ENCODE measurements around the gene DROSHA. TPM values are rescaled to one million over a fixed set of nuclear protein-coding genes. Genes with fewer than 3 reads are reported as not detected.

The DROSHA gene
- total and polyA plus RNA-seq, 2 of the 8 experiments (the other 6 are each of a cell fraction or from before 2014, with no cell fraction given) = 65.9 to 122 TPM

DNA sequence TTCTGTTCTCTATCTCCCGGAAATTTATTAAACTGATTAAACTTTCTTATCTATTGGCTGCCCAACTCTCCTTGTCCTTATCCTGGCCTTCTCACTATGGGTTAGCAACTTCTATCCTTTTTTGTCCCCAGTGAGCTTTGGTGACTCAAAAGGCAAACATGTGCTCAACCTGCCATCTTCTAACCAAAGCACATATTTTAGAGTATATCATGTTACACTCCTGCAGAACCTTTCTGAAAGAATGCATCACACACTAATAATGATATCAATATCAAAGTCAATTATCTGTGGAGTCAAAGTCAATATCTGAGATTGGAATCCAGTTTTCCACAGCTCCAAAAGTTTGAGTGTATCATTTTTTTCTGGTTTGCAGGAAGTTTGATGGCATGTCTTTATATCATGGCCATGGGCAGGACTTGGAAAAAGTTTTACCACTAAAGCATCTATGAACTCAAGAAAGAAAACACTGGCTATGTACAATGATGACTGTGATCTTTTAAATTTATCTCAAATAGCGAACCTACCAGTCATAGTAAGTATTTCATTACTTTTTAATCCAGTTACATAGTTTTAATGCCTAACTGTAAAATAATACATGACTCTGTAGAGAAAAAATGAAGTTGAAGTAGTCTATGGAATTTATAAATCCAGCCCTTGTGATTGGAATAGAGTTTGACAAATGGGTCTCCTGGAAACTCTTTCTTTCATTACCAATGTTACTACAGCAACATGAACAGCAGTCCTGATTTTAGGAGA lies 166.8 kb downstream of the DROSHA start:
- Histone ChIP-seq H3K27ac (ENCODE audit: low read depth, low read length) (no peak overlapping the region), H3K4me3 (ENCODE audit: extremely low read depth in 1 of 4, insufficient read depth in 2 of 4, low read depth in 3 of 4, low read length in 4 of 4) (no peak overlapping the region), H2AK5ac (ENCODE audit: low read depth, low read length) (no peak overlapping the region), H4K8ac (ENCODE audit: extremely low read depth, insufficient read depth, low read length) (no peak overlapping the region), H3K36me3 (ENCODE audit: control insufficient read depth in 2 of 4, insufficient read depth in 4 of 4, low read length in 3 of 4) (no peaks in the 10 kb centered on the region), H4K5ac (ENCODE audit: insufficient read length, low read depth, low read length) (no peak overlapping the region), H3K18ac (ENCODE audit: extremely low read depth, low read length) (no peak overlapping the region), H2BK12ac (ENCODE audit: low read depth, low read length) (no peak overlapping the region), H2BK5ac (ENCODE audit: low read depth, low read length) (no peak overlapping the region), H3K23me2 (ENCODE audit: low read depth, low read length) (peaks cover 5% of the 10 kb centered on the region; the same call in 1 of the 2 replicates), H3K4me2 (ENCODE audit: insufficient read depth in 1 of 2, low read depth in 2 of 2, low read length in 2 of 2) (no peak overlapping the region), H3K23ac (ENCODE audit: insufficient read length) (no peak overlapping the region), H2AFZ (ENCODE audit: low read length) (no peak overlapping the region), H3K9me3 (ENCODE audit: insufficient read depth in 2 of 2, low read depth in 1 of 2, low read length in 1 of 2) (no peaks in the 10 kb centered on the region), H3K27me3 (replicated peaks in 1 of 4; ENCODE audit: control insufficient read depth in 3 of 4, extremely low read depth in 1 of 4, insufficient read depth in 3 of 4, low read length in 3 of 4) (no peaks in the 10 kb centered on the region), H3K4ac (replicated peaks; ENCODE audit: insufficient read length, low read depth, low read length) (no peak overlapping the region), H2BK120ac (replicated peaks; ENCODE audit: low read depth, low read length) (no peak overlapping the region), H2BK20ac (ENCODE audit: low read length) (no peak overlapping the region; the same call in 1 of the 2 replicates), H4K20me1 (replicated peaks in 1 of 2; ENCODE audit: control insufficient read depth in 1 of 2, insufficient read depth in 2 of 2, low read length in 2 of 2) (no peaks in the 10 kb centered on the region), H3K4me1 (replicated peaks in 1 of 4; ENCODE audit: control insufficient read depth in 3 of 4, insufficient read depth in 4 of 4, low read length in 3 of 4) (peaks cover 0 to 8% (median 2%) of the 10 kb centered on the region in 4 experiments; a peak in 2 of 7 replicates), H3K9ac (replicated peaks in 1 of 4; ENCODE audit: extremely low read depth in 1 of 4, low read depth in 3 of 4, low read length in 3 of 4) (no peak overlapping the region), H3K56ac (replicated peaks; ENCODE audit: insufficient read length, low read depth, low read length) (no peak overlapping the region), H4K91ac (replicated peaks; ENCODE audit: insufficient read length, low read length) (no peak overlapping the region), H2BK15ac (ENCODE audit: low read length) (no peak overlapping the region), H3K14ac (ENCODE audit: insufficient read length) (no peak overlapping the region), H3K79me1 (ENCODE audit: low read depth, low read length) (no peaks in the 10 kb centered on the region), H3K79me2 (ENCODE audit: control insufficient read depth in 1 of 2, insufficient read depth in 2 of 2, low read length in 2 of 2) (no peaks in the 10 kb centered on the region)
- TF ChIP-seq SUZ12 (IDR thresholded peaks at IDR 0.05; ENCODE audit: low read length) (no peak), NRF1 (IDR thresholded peaks at IDR 0.05; ENCODE audit: low read depth, low read length) (no peak), TBP (IDR thresholded peaks at IDR 0.05; ENCODE audit: low read depth, low read length) (no peak), SRF (IDR thresholded peaks at IDR 0.05; ENCODE audit: low read depth, low read length) (no peak), RXRA (IDR thresholded peaks at IDR 0.05; ENCODE audit: insufficient read depth, low read depth, low read length) (no peak), EP300 (IDR thresholded peaks at IDR 0.05; ENCODE audit: borderline replicate concordance in 1 of 2, low read depth in 2 of 2, low read length in 2 of 2) (no peak), SAP30 (IDR thresholded peaks at IDR 0.05; ENCODE audit: insufficient read depth, insufficient replicate concordance, low read length) (no peak), SIRT6 (IDR thresholded peaks at IDR 0.05; ENCODE audit: low read length) (no peak), EZH2 (IDR thresholded peaks at IDR 0.05; ENCODE audit: low read depth, low read length, severe bottlenecking) (no peak), JUN (IDR thresholded peaks at IDR 0.05; ENCODE audit: low read depth, low read length) (no peak), BRCA1 (IDR thresholded peaks at IDR 0.05; ENCODE audit: low read depth, low read length) (no peak), ASH2L (IDR thresholded peaks at IDR 0.05; ENCODE audit: low read length) (no peak)
- no peak for FAIRE-seq
- ChIA-PET CTCF (ENCODE audit: partially characterized antibody) (no interaction called here), POLR2A (ENCODE audit: partially characterized antibody) (no interaction called here)
- DNase-seq (ENCODE audit: low read depth in 1 of 2, low spot score in 2 of 2) = no peak
- WGBS, 2 experiments (ENCODE audit: extremely low coverage in 1 of 2, insufficient coverage in 1 of 2, insufficient read length in 1 of 2, insufficient replicate concordance in 2 of 2, low coverage in 1 of 2, low lambda C conversion rate in 2 of 2, missing lambda C conversion rate in 1 of 2) = 84% methylated on average over 2 of the region's 2 CpGs; no CpG with 5 or more reads in 1 of the 2 experiments

Measured in H1 (cell line).